Measurements from ENCODE around the gene ANXA2R. TPM values are rescaled to one million over a fixed set of nuclear protein-coding genes. Genes with fewer than 3 reads are reported as not detected.
A peak's percentile ranks its signal among the peaks of the same experiment; 100 is the strongest.

Gene ANXA2R
- total and polyA plus RNA-seq, 2 donors (not counting 1 experiment from before 2014, with no cell fraction given): 19.3 to 50.4 TPM

DNA sequence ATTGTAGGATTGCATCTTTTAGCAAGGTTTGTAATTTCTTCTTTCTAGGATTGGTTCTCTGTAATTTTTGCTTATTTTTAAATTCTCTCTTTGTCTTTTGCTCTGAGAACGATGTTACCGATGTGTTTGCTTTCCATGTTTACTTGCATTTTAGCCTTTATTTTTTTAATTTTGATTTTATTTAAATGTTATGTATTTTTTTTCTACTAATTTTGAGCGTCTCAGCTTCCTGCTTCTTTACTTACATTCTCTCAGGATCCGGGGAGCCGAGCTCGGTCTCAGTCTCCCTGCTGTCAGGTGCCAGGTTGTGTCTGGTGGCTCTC is 20.9 kb downstream of the ANXA2R start:
- intact Hi-C loops (cut with micrococcal nuclease): loop anchor here (1.0 kb wide), 2 partner anchors 24 to 70 kb away; no protein-coding TSS in a partner anchor
- CTCF ChIA-PET: interaction anchor here (1.0 to 7.7 kb wide), 18 partner anchors 9 to 130 kb away, joined by 3 to 169 read pairs (median 14); partner anchors contain the start of genes ANXA2R and ZNF131
- no peak for TF ChIP-seq EZH2 (IDR thresholded peaks at IDR 0.05; ENCODE audit: borderline replicate concordance, insufficient read depth, low read depth, low read length, poor library complexity, severe bottlenecking)
- TF ChIP-seq, protein P1, sequence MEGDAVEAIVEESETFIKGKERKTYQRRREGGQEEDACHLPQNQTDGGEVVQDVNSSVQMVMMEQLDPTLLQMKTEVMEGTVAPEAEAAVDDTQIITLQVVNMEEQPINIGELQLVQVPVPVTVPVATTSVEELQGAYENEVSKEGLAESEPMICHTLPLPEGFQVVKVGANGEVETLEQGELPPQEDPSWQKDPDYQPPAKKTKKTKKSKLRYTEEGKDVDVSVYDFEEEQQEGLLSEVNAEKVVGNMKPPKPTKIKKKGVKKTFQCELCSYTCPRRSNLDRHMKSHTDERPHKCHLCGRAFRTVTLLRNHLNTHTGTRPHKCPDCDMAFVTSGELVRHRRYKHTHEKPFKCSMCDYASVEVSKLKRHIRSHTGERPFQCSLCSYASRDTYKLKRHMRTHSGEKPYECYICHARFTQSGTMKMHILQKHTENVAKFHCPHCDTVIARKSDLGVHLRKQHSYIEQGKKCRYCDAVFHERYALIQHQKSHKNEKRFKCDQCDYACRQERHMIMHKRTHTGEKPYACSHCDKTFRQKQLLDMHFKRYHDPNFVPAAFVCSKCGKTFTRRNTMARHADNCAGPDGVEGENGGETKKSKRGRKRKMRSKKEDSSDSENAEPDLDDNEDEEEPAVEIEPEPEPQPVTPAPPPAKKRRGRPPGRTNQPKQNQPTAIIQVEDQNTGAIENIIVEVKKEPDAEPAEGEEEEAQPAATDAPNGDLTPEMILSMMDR (IDR thresholded peaks at IDR 0.05): no peak
- no peaks in the 10 kb centered on the region for H3K36me3 ChIP-seq (replicated peaks in 1 of 2; ENCODE audit: control extremely low read depth in 1 of 2, control insufficient read depth in 1 of 2, extremely low read depth in 1 of 2, insufficient read depth in 2 of 2, low read length in 1 of 2)
- H3K4me2 ChIP-seq (replicated peaks; ENCODE audit: low read depth, low read length, poor library complexity, severe bottlenecking): peak overlapping the region; percentile 91
- peaks cover 25 to 32% of the 10 kb centered on the region in 2 donors for H3K4me1 ChIP-seq (ENCODE audit: control insufficient read depth in 2 of 2, insufficient read depth in 2 of 2, low read length in 2 of 2)
- H3K79me2 ChIP-seq (ENCODE audit: control insufficient read depth, insufficient read depth, low read length): peaks cover 48% of the 10 kb centered on the region
- no peaks in the 10 kb centered on the region for H3K27me3 ChIP-seq (replicated peaks in 1 of 4; ENCODE audit: control extremely low read depth in 1 of 4, control insufficient read depth in 3 of 4, insufficient read depth in 4 of 4, low read length in 3 of 4)
- H3K9me3 ChIP-seq (ENCODE audit: control extremely low read depth in 1 of 3, control insufficient read depth in 2 of 3, insufficient read depth in 1 of 3, low read length in 2 of 3): no peaks in the 10 kb centered on the region
- peak overlapping the region; percentile 75 for H2AFZ ChIP-seq (ENCODE audit: insufficient read depth, low read depth, low read length, poor library complexity, severe bottlenecking)
- Mint-ChIP-seq H3K9me3 (ENCODE audit: insufficient read depth) (no peaks in the 10 kb centered on the region), H3K4me3 (peak overlapping the region; percentile 99), H3K27me3 (no peaks in the 10 kb centered on the region), H3K4me1 (peaks cover 44% of the 10 kb centered on the region), H3K27ac (peak overlapping the region; percentile 100)
- no peaks in the 10 kb centered on the region for H4K20me1 ChIP-seq (ENCODE audit: control insufficient read depth, insufficient read depth, low read length, poor library complexity, severe bottlenecking)
- 0% methylated on average over 3 of the region's 6 CpGs for WGBS (ENCODE audit: insufficient coverage)
- H3K9ac ChIP-seq (ENCODE audit: low read length): peak overlapping the region; percentile 91
- no peak for ATAC-seq (ENCODE audit: low read depth)
- POLR2A ChIA-PET: interaction anchor here (0.9 to 6.9 kb wide), 12 partner anchors 11 to 1116 kb away, joined by 3 to 202 read pairs (median 28); partner anchors contain the start of genes ANXA2R, TMEM267 and ZNF131
- peak overlapping the region; percentile 63 to 99 (median 80) for H3K4me3 ChIP-seq (ENCODE audit: control extremely low read depth in 1 of 5, extremely low read depth in 1 of 5, insufficient read depth in 1 of 5, low read depth in 2 of 5, low read length in 4 of 5)
- H3K27ac ChIP-seq (ENCODE audit: low read length in 2 of 2): peak overlapping the region; percentile 96 to 98
- no peak for DNase-seq

DNA sequence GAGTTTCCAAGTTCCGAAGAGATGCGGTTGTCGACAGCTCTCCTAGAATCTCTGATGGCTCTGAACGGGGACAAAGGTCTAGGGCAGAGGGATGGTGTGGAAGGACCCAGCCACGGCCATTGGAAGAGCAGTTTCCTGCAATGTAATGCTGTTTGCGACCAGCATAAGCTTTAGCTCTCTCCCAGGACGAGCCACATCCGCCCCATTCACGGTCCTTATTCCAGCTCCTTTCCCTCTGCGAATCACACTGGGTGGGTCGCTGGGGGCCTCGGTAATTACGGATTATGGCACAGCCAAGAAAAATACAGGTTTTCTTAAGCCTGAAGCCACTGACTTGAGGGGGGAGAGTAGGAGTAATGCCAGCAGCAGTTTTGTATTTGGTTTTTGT is 22.7 kb downstream of the ANXA2R start:
- 2% methylated on average over 8 of the region's 13 CpGs for WGBS (ENCODE audit: insufficient coverage)

More for the DNA sequence above, 22.7 kb downstream of the ANXA2R start:
- peak overlapping the region; percentile 91 for H3K9ac ChIP-seq (ENCODE audit: low read length)
- H3K4me1 ChIP-seq (ENCODE audit: control insufficient read depth in 2 of 2, insufficient read depth in 2 of 2, low read length in 2 of 2): peaks cover 25 to 32% of the 10 kb centered on the region in 2 donors
- Mint-ChIP-seq H3K27me3 (no peaks in the 10 kb centered on the region), H3K27ac (peak overlapping the region; percentile 100), H3K9me3 (ENCODE audit: insufficient read depth) (no peaks in the 10 kb centered on the region), H3K4me1 (peaks cover 44% of the 10 kb centered on the region), H3K4me3 (peak overlapping the region; percentile 99)
- ATAC-seq (ENCODE audit: low read depth) (peak; percentile 7), DNase-seq (no peak)
- H3K9me3 ChIP-seq (ENCODE audit: control extremely low read depth in 1 of 3, control insufficient read depth in 2 of 3, insufficient read depth in 1 of 3, low read length in 2 of 3): no peaks in the 10 kb centered on the region
- peak overlapping the region; percentile 96 to 98 for H3K27ac ChIP-seq (ENCODE audit: low read length in 2 of 2)
- no peaks in the 10 kb centered on the region for H4K20me1 ChIP-seq (ENCODE audit: control insufficient read depth, insufficient read depth, low read length, poor library complexity, severe bottlenecking)
- peaks cover 50% of the 10 kb centered on the region for H3K79me2 ChIP-seq (ENCODE audit: control insufficient read depth, insufficient read depth, low read length)
- no peaks in the 10 kb centered on the region for H3K36me3 ChIP-seq (replicated peaks in 1 of 2; ENCODE audit: control extremely low read depth in 1 of 2, control insufficient read depth in 1 of 2, extremely low read depth in 1 of 2, insufficient read depth in 2 of 2, low read length in 1 of 2)
- ChIA-PET POLR2A (interaction anchor here (0.6 to 6.9 kb wide), 7 partner anchors 9 to 103 kb away, joined by 3 to 202 read pairs (median 71); partner anchors contain the start of genes ANXA2R and ZNF131), CTCF (interaction anchor here (1.0 to 7.7 kb wide), 6 partner anchors 9 to 68 kb away, joined by 3 to 169 read pairs (median 118); partner anchors contain the start of gene ANXA2R)
- no peak for TF ChIP-seq EZH2 (IDR thresholded peaks at IDR 0.05; ENCODE audit: borderline replicate concordance, insufficient read depth, low read depth, low read length, poor library complexity, severe bottlenecking)
- TF ChIP-seq, protein P1 (IDR thresholded peaks at IDR 0.05): no peak
- intact Hi-C loops (cut with micrococcal nuclease): loop anchor here (1.0 kb wide), 1 partner anchor 8 kb away; no protein-coding TSS in a partner anchor
- H2AFZ ChIP-seq (ENCODE audit: insufficient read depth, low read depth, low read length, poor library complexity, severe bottlenecking): peak overlapping the region; percentile 66
- no peaks in the 10 kb centered on the region for H3K27me3 ChIP-seq (replicated peaks in 1 of 4; ENCODE audit: control extremely low read depth in 1 of 4, control insufficient read depth in 3 of 4, insufficient read depth in 4 of 4, low read length in 3 of 4)
- peak overlapping the region; percentile 91 for H3K4me2 ChIP-seq (replicated peaks; ENCODE audit: low read depth, low read length, poor library complexity, severe bottlenecking)
- H3K4me3 ChIP-seq (ENCODE audit: control extremely low read depth in 1 of 5, extremely low read depth in 1 of 5, insufficient read depth in 1 of 5, low read depth in 2 of 5, low read length in 4 of 5): peak overlapping the region; percentile 63 to 91 (median 79)
